Heart left ventricle (tissue), 16 donors: Measurements from ENCODE around the gene ELP2. TPM values are rescaled to one million over a fixed set of nuclear protein-coding genes. Genes with fewer than 3 reads are reported as not detected.

ENCODE experiments used
- ATAC-seq, 4 donors: fragments of 200-7000 bp; cut with Tn5 transposase; one replicate each; pipeline ENCODE4 v1.9.1; 2020 to 2022; ENCODE audit warnings: moderate library complexity in 4 of 4, mild to moderate bottlenecking in 3 of 4, moderate number of reproducible peaks in 1 of 4
- DNase-seq, 5 donors: peaks; one replicate each; pipeline ENCODE4 v3.0.0-alpha.2; 2020
- H3K27ac ChIP-seq, 12 donors: fragments of 200-600 bp; sonication (generic) in 4 of 12; one replicate each; pipeline versions ENCODE4 v1.5.0 to v1.8.0; 2016 to 2022; ENCODE audit warnings: mild to moderate bottlenecking in 2 of 12
- H3K27me3 ChIP-seq, 9 donors: fragments of 200-600 bp; sonication (generic) in 2 of 9; one replicate each; pipeline versions ENCODE4 v1.5.1 to v1.8.0; 2016 to 2022; ENCODE audit warnings: mild to moderate bottlenecking in 3 of 9
- H3K36me3 ChIP-seq, 9 donors: fragments of 200-600 bp; sonication (generic) in 2 of 9; one replicate each; pipeline versions ENCODE4 v1.5.0 to v1.8.0; 2018 to 2022; ENCODE audit warnings: mild to moderate bottlenecking in 2 of 9
- H3K4me1 ChIP-seq, 12 donors: fragments of 200-600 bp; sonication (generic) in 4 of 12; one replicate each; pipeline versions ENCODE4 v1.5.0 to v1.8.0; 2016 to 2022; ENCODE audit warnings: mild to moderate bottlenecking in 3 of 12
- H3K4me3 ChIP-seq, 12 donors: fragments of 200-600 bp; sonication (generic) in 4 of 12; one replicate each; pipeline versions ENCODE4 v1.5.0 to v1.8.0; 2017 to 2022; ENCODE audit warnings: mild to moderate bottlenecking in 9 of 12, moderate library complexity in 4 of 12
- H3K9me3 ChIP-seq, 12 donors: fragments of 200-600 bp; sonication (generic) in 4 of 12; one replicate each; pipeline versions ENCODE4 v1.5.0 to v1.8.0; 2016 to 2022; ENCODE audit warnings: mild to moderate bottlenecking in 1 of 12
- CTCF ChIP-seq, 12 donors: fragments of 200-600 bp; sonication (generic) in 4 of 12; IDR thresholded peaks; one replicate each; pipeline versions ENCODE4 v1.5.0 to v1.8.0; 2018 to 2022; ENCODE audit warnings: antibody characterized with exemption in 12 of 12, mild to moderate bottlenecking in 5 of 12
- POLR2A ChIP-seq, 2 donors: fragments of 450-650 bp; IDR thresholded peaks; one replicate each; pipeline ENCODE4 v1.6.1; 2017; ENCODE audit warnings: antibody characterized with exemption in 2 of 2, mild to moderate bottlenecking in 2 of 2, moderate library complexity in 2 of 2
- WGBS, 4 donors: extraction: QIAGEN DNeasy Blood & Tissue Kit in 2 of 4; methylation state at CpG; one replicate each; pipeline versions ENCODE4 v1.1.5 to v1.1.7; 2013 to 2018; 5-methylcytosine and 5-hydroxymethylcytosine counted together
- intact Hi-C, 10 donors: fragments of 100-400 bp; cut with DNase I; formaldehyde crosslinking; loops; one replicate each; pipeline versions ENCODE4 v1.11.1 to v1.14.2; 2022
- polyA plus RNA-seq, 2 donors: library from polyadenylated mRNA; stranded (reverse); fragments of 200-250 nt; gene quantifications; one replicate each; pipeline ENCODE4 v1.2.3, GENCODE V29; 2013
- total RNA-seq, 9 donors: library from RNA; depleted of rRNA in 2 of 9; stranded (reverse); fragments of >200 nt in 2 of 9; fragmentation: NEBNext Ultra II Directional in 3 of 9; extraction: Animal tissue kit (Norgen Biotek cat#: 25700) in 3 of 9; gene quantifications; one replicate each; pipeline versions ENCODE4 v1.1.0 to v1.2.4, GENCODE V29; 2016 to 2023
- donor health status: ischemic (EF 13 %, LVEDD 7.1; RV severe dilation, severe dysfunction).
- donor health status: healthy with polysubstance abuse.
- donor health status: DM: no; HTN: yes; CAD: no.
- donor health status: DM: no; HTN: no; CAD: no.
- donor health status: ischemic (EF 25% LVEDD 6.9; RV normal size, moderate dysfunction).
- donor health status: ischemic (EF 25% LVEDD 5.7; RV mildly dilated, moderate dysfunction).
- donor health status: healthy.
- donor health status: DM: yes; HTN: yes; CAD: no.
- donor health status: ischemic (EF 35%, LVEDD 5.7; RV mildly dilated, moderate dysfunction).
- donor health status: nonischemic (EF 11% LVEDD 7.7; RV severe dilation, severe dysfunction).
- donor health status: DM: yes; HTN: yes; CAD: no.
- donor health status: PGD.
- donor health status: ischemic (EF 29% LVEDD 5.4; RV normal size, mild dysfunction).
- donor health status: nonischemic (EF 23%, LVEDD 6.1; RV moderate dilation, normal function).

Gene ELP2
- total and polyA plus RNA-seq, 11 donors: 26.2 to 60.7 (median 46.1) TPM

- Histone ChIP-seq H3K4me1 (peaks cover 0 to 19% (median 2%) of the 10 kb centered on the region in 12 donors), H3K27ac (no peak overlapping the region), H3K36me3 (no peaks in the 10 kb centered on the region), H3K4me3 (no peak overlapping the region), H3K27me3 (peaks cover 0 to 12% (median 0%) of the 10 kb centered on the region in 9 donors), H3K9me3 (no peaks in the 10 kb centered on the region)
- TF ChIP-seq CTCF (IDR thresholded peaks at IDR 0.05): no peak
- no peak for TF ChIP-seq POLR2A (IDR thresholded peaks at IDR 0.05)
- WGBS, 4 donors: 76 to 89% (median 85%) methylated on average over 3 of the region's 3 CpGs
- no peak for DNase-seq
- intact Hi-C loops: loop anchor here in 7 of 10 donors (5.0 to 10.0 kb wide), 7 partner anchors 54 to 386 kb away; no protein-coding TSS in a partner anchor
- ATAC-seq: no peak
These were observed 59.2 kb downstream of the ELP2 start for GRCh38 chr18:36188916-36189315.

- Histone ChIP-seq H3K9me3 (no peaks in the 10 kb centered on the region), H3K27ac (no peak overlapping the region), H3K27me3 (peaks cover 0 to 12% (median 0%) of the 10 kb centered on the region in 9 donors), H3K4me3 (no peak overlapping the region), H3K4me1 (peaks cover 0 to 19% (median 2%) of the 10 kb centered on the region in 12 donors), H3K36me3 (no peaks in the 10 kb centered on the region)
- DNase-seq (no peak), ATAC-seq (no peak)
- WGBS, 4 donors: 74 to 83% (median 77%) methylated on average over 4 of the region's 4 CpGs
- intact Hi-C loops: loop anchor here in 7 of 10 donors (5.0 to 10.0 kb wide), 7 partner anchors 55 to 385 kb away; no protein-coding TSS in a partner anchor
- TF ChIP-seq POLR2A (IDR thresholded peaks at IDR 0.05) (no peak), CTCF (IDR thresholded peaks at IDR 0.05) (no peak)
These were observed 59.8 kb downstream of the ELP2 start for GRCh38 chr18:36189486-36189885.

GRCh38 chr18:36191286-36191685 lies 61.6 kb downstream of the ELP2 start:
- ATAC-seq (no peak), DNase-seq (no peak)
- H3K9me3 ChIP-seq: no peaks in the 10 kb centered on the region
- peaks cover 0 to 8% (median 0%) of the 10 kb centered on the region in 9 donors for H3K27me3 ChIP-seq
- 94 to 100% (median 98%) methylated on average over 3 of the region's 3 CpGs for WGBS, 4 donors
- H3K4me1 ChIP-seq: peaks cover 0 to 21% (median 2%) of the 10 kb centered on the region in 12 donors
- H3K36me3 ChIP-seq: no peaks in the 10 kb centered on the region
- TF ChIP-seq POLR2A (IDR thresholded peaks at IDR 0.05) (no peak), CTCF (IDR thresholded peaks at IDR 0.05) (no peak)
- no peak overlapping the region for H3K27ac ChIP-seq
- intact Hi-C loops: loop anchor here in 1 of 10 donors (10.0 kb wide), 1 partner anchor 94 kb away; no protein-coding TSS in a partner anchor
- H3K4me3 ChIP-seq: no peak overlapping the region

- peaks cover 0 to 17% (median 2%) of the 10 kb centered on the region in 12 donors for H3K4me1 ChIP-seq
- no peak overlapping the region for H3K4me3 ChIP-seq
- TF ChIP-seq POLR2A (IDR thresholded peaks at IDR 0.05) (no peak), CTCF (IDR thresholded peaks at IDR 0.05) (no peak)
- no peak for DNase-seq
- H3K27me3 ChIP-seq: peaks cover 0 to 8% (median 0%) of the 10 kb centered on the region in 9 donors
- H3K27ac ChIP-seq: no peak overlapping the region
- no peaks in the 10 kb centered on the region for H3K36me3 ChIP-seq
- no peaks in the 10 kb centered on the region for H3K9me3 ChIP-seq
- ATAC-seq: no peak
- intact Hi-C loops: loop anchor here in 1 of 10 donors (10.0 kb wide), 1 partner anchor 93 kb away; no protein-coding TSS in a partner anchor
- 89 to 100% (median 95%) methylated on average over 1 of the region's 1 CpG for WGBS, 4 donors
These were observed 62.0 kb downstream of the ELP2 start for GRCh38 chr18:36191711-36192110.
